Measurements from ENCODE around the gene CDYL2. TPM values are rescaled to one million over a fixed set of nuclear protein-coding genes. Genes with fewer than 3 reads are reported as not detected.

CDYL2 gene
- total and polyA plus RNA-seq, 4 donors = 0.84 to 4.1 (median 2.3) TPM

GRCh38 chr16:80666378-80667250 lies 137.8 kb downstream of the CDYL2 start:
- no peaks in the 10 kb centered on the region for H3K36me3 ChIP-seq (ENCODE audit: control insufficient read depth in 4 of 4, insufficient read depth in 3 of 4, low read depth in 1 of 4, low read length in 3 of 4)
- no peak overlapping the region for H3K27ac ChIP-seq (ENCODE audit: low read depth in 1 of 2, low read length in 2 of 2)
- WGBS = 83% methylated on average over 15 of the region's 15 CpGs
- no peak overlapping the region for H3K4me3 ChIP-seq (ENCODE audit: low read depth in 1 of 3, low read length in 3 of 3)
- no peak overlapping the region for H3K9ac ChIP-seq (ENCODE audit: low read depth in 1 of 2, low read length in 2 of 2)
- H3K27me3 ChIP-seq (ENCODE audit: control insufficient read depth in 4 of 4, insufficient read depth in 4 of 4, low read length in 3 of 4) = no peaks in the 10 kb centered on the region
- no peak for TF ChIP-seq RAD21 (IDR thresholded peaks at IDR 0.05)
- TF ChIP-seq FOXA2 (IDR thresholded peaks at IDR 0.05) = no peak
- no peak for TF ChIP-seq FOXA1 (IDR thresholded peaks at IDR 0.05)
- TF ChIP-seq EGR1 (IDR thresholded peaks at IDR 0.05; ENCODE audit: low read depth in 2 of 2) = no peak
- no peak for TF ChIP-seq MAX (IDR thresholded peaks at IDR 0.05)
- H3K9me3 ChIP-seq (ENCODE audit: control insufficient read depth in 4 of 4, low read length in 3 of 4) = no peaks in the 10 kb centered on the region
- DNase-seq (ENCODE audit: low spot score) = no peak
- H3K4me1 ChIP-seq (ENCODE audit: control insufficient read depth in 4 of 4, insufficient read depth in 4 of 4, low read length in 3 of 4) = no peaks in the 10 kb centered on the region

- Histone ChIP-seq H3K27ac (ENCODE audit: low read depth in 1 of 2, low read length in 2 of 2) (no peak overlapping the region), H3K36me3 (ENCODE audit: control insufficient read depth in 4 of 4, insufficient read depth in 3 of 4, low read depth in 1 of 4, low read length in 3 of 4) (no peaks in the 10 kb centered on the region), H3K4me3 (ENCODE audit: low read depth in 1 of 3, low read length in 3 of 3) (no peak overlapping the region), H3K27me3 (ENCODE audit: control insufficient read depth in 4 of 4, insufficient read depth in 4 of 4, low read length in 3 of 4) (no peaks in the 10 kb centered on the region), H3K9me3 (ENCODE audit: control insufficient read depth in 4 of 4, low read length in 3 of 4) (peaks cover 0 to 4% (median 0%) of the 10 kb centered on the region in 4 donors), H3K9ac (ENCODE audit: low read depth in 1 of 2, low read length in 2 of 2) (no peak overlapping the region), H3K4me1 (ENCODE audit: control insufficient read depth in 4 of 4, insufficient read depth in 4 of 4, low read length in 3 of 4) (no peaks in the 10 kb centered on the region)
- no peak for DNase-seq (ENCODE audit: low spot score)
- TF ChIP-seq MAX (IDR thresholded peaks at IDR 0.05) = no peak
- TF ChIP-seq REST (IDR thresholded peaks at IDR 0.05) = no peak
- TF ChIP-seq FOXA1 (IDR thresholded peaks at IDR 0.05) = no peak
- no peak for TF ChIP-seq NR2F2 (IDR thresholded peaks at IDR 0.05)
- no peak for TF ChIP-seq YY1 (IDR thresholded peaks at IDR 0.05)
- WGBS = 92% methylated on average over 4 of the region's 4 CpGs
These were observed 139.0 kb downstream of the CDYL2 start for GRCh38 chr16:80665356-80665755.

DNA sequence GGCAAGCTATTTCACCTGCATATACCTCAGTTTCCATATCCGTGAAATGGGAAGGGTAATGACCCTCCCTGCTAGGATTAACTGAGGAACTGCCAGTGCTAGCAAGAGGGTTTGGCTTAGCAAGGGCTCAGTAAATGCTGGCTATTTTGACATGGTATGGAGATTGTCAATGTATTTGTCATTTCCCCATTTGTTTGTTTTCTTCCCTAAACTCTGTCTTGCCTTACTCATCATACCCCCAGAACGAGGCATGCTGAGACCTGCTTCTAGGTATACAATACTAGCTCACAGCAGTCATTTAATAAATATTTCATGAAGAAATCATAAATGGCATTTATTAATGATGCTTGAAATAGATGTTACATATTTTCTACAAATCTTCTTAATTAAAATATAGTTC lies 139.6 kb downstream of the CDYL2 start:
- DNase-seq (ENCODE audit: low spot score) = no peak
- H3K27ac ChIP-seq (ENCODE audit: low read depth in 1 of 2, low read length in 2 of 2) = no peak overlapping the region
- H3K27me3 ChIP-seq (ENCODE audit: control insufficient read depth in 4 of 4, insufficient read depth in 4 of 4, low read length in 3 of 4) = no peaks in the 10 kb centered on the region
- no peaks in the 10 kb centered on the region for H3K36me3 ChIP-seq (ENCODE audit: control insufficient read depth in 4 of 4, insufficient read depth in 3 of 4, low read depth in 1 of 4, low read length in 3 of 4)
- H3K9ac ChIP-seq (ENCODE audit: low read depth in 1 of 2, low read length in 2 of 2) = no peak overlapping the region
- peaks cover 0 to 4% (median 0%) of the 10 kb centered on the region in 4 donors for H3K9me3 ChIP-seq (ENCODE audit: control insufficient read depth in 4 of 4, low read length in 3 of 4)
- no peaks in the 10 kb centered on the region for H3K4me1 ChIP-seq (ENCODE audit: control insufficient read depth in 4 of 4, insufficient read depth in 4 of 4, low read length in 3 of 4)
- no peak overlapping the region for H3K4me3 ChIP-seq (ENCODE audit: low read depth in 1 of 3, low read length in 3 of 3)
- 88% methylated on average over 2 of the region's 2 CpGs for WGBS
- TF ChIP-seq, protein P1, sequence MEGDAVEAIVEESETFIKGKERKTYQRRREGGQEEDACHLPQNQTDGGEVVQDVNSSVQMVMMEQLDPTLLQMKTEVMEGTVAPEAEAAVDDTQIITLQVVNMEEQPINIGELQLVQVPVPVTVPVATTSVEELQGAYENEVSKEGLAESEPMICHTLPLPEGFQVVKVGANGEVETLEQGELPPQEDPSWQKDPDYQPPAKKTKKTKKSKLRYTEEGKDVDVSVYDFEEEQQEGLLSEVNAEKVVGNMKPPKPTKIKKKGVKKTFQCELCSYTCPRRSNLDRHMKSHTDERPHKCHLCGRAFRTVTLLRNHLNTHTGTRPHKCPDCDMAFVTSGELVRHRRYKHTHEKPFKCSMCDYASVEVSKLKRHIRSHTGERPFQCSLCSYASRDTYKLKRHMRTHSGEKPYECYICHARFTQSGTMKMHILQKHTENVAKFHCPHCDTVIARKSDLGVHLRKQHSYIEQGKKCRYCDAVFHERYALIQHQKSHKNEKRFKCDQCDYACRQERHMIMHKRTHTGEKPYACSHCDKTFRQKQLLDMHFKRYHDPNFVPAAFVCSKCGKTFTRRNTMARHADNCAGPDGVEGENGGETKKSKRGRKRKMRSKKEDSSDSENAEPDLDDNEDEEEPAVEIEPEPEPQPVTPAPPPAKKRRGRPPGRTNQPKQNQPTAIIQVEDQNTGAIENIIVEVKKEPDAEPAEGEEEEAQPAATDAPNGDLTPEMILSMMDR (IDR thresholded peaks at IDR 0.05; ENCODE audit: low read depth, low read length, missing input control) = no peak
- TF ChIP-seq FOXA1 (IDR thresholded peaks at IDR 0.05) = no peak
- TF ChIP-seq RAD21 (IDR thresholded peaks at IDR 0.05) = no peak
- no peak for TF ChIP-seq MAX (IDR thresholded peaks at IDR 0.05)
- TF ChIP-seq, protein P2, sequence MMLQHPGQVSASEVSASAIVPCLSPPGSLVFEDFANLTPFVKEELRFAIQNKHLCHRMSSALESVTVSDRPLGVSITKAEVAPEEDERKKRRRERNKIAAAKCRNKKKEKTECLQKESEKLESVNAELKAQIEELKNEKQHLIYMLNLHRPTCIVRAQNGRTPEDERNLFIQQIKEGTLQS (IDR thresholded peaks at IDR 0.05) = no peak
- no peak for TF ChIP-seq FOXA2 (IDR thresholded peaks at IDR 0.05)
- TF ChIP-seq ZBTB33 (IDR thresholded peaks at IDR 0.05) = no peak
- TF ChIP-seq HNF4A (conservative IDR thresholded peaks at IDR 0.05) = no peak
- TF ChIP-seq JUND (IDR thresholded peaks at IDR 0.05) = no peak
- TF ChIP-seq GABPA (IDR thresholded peaks at IDR 0.05 in 1 of 2, conservative IDR thresholded peaks at IDR 0.05 in 1 of 2) = no peak
- TF ChIP-seq TAF1 (conservative IDR thresholded peaks at IDR 0.05) = no peak

Data from liver (tissue), 9 donors.